ENCODE data around the gene GALNT11. TPM values are rescaled to one million over a fixed set of nuclear protein-coding genes. Genes with fewer than 3 reads are reported as not detected.

The GALNT11 gene
- polyA plus RNA-seq, 3 donors, result 17.7 to 25.9 (median 20.6) TPM

DNA sequence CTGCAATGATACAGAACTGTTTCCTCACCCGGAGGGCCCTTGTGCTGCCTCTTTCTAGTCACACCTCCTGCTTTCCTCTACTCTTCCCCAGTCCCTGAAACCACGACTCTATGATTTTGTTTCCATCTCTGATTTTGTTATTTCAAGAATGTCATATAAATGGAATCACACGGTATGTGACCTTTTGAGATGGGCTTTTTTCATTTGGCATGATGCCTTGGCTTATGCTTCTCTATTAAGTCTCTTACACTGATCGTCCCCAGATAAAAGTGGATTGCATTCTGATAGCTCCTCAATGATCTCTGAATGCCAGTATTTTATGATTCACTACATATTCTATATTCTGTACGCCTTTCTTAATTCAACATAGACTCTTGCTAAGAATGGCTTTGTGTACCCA is 78.2 kb downstream of the GALNT11 start:
- no peaks in the 10 kb centered on the region for H3K79me2 ChIP-seq (ENCODE audit: insufficient read depth, low read length)
- H3K4me1 ChIP-seq (ENCODE audit: control insufficient read depth in 1 of 2, insufficient read depth in 2 of 2, low read length in 2 of 2), result no peaks in the 10 kb centered on the region
- no peaks in the 10 kb centered on the region for H3K27me3 ChIP-seq (ENCODE audit: control insufficient read depth in 2 of 2, insufficient read depth in 2 of 2, low read length in 2 of 2)
- no peak overlapping the region for H3K27ac ChIP-seq (ENCODE audit: low read depth in 1 of 2, low read length in 2 of 2)
- intact Hi-C loops (cut with micrococcal nuclease), result no loop called here
- H3K9ac ChIP-seq (ENCODE audit: insufficient read depth, low read length, poor library complexity, severe bottlenecking), result no peak overlapping the region
- no peaks in the 10 kb centered on the region for H3K4me1 Mint-ChIP-seq
- no peak overlapping the region for H3K4me2 ChIP-seq (replicated peaks; ENCODE audit: extremely low read depth, low read length, poor library complexity, severe bottlenecking)
- H3K27ac Mint-ChIP-seq, result no peak overlapping the region
- H2AFZ ChIP-seq (ENCODE audit: insufficient read depth, low read depth, low read length, poor library complexity, severe bottlenecking), result no peak overlapping the region
- no peaks in the 10 kb centered on the region for H3K9me3 ChIP-seq (replicated peaks in 1 of 2; ENCODE audit: control insufficient read depth in 1 of 2, insufficient read depth in 1 of 2, low read length in 2 of 2)
- H3K4me3 Mint-ChIP-seq, result no peak overlapping the region
- no peaks in the 10 kb centered on the region for H3K27me3 Mint-ChIP-seq (ENCODE audit: low read depth in 3 of 3)
- TF ChIP-seq, protein P1, sequence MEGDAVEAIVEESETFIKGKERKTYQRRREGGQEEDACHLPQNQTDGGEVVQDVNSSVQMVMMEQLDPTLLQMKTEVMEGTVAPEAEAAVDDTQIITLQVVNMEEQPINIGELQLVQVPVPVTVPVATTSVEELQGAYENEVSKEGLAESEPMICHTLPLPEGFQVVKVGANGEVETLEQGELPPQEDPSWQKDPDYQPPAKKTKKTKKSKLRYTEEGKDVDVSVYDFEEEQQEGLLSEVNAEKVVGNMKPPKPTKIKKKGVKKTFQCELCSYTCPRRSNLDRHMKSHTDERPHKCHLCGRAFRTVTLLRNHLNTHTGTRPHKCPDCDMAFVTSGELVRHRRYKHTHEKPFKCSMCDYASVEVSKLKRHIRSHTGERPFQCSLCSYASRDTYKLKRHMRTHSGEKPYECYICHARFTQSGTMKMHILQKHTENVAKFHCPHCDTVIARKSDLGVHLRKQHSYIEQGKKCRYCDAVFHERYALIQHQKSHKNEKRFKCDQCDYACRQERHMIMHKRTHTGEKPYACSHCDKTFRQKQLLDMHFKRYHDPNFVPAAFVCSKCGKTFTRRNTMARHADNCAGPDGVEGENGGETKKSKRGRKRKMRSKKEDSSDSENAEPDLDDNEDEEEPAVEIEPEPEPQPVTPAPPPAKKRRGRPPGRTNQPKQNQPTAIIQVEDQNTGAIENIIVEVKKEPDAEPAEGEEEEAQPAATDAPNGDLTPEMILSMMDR (IDR thresholded peaks at IDR 0.05), result no peak
- 100% methylated on average over 2 of the region's 5 CpGs for WGBS (ENCODE audit: insufficient coverage)
- no peaks in the 10 kb centered on the region for H3K9me3 Mint-ChIP-seq
- DNase-seq, result no peak
- peaks cover 20 to 50% of the 10 kb centered on the region in 2 donors for H3K36me3 ChIP-seq (replicated peaks in 1 of 2; ENCODE audit: control insufficient read depth in 1 of 2, insufficient read depth in 2 of 2, low read length in 2 of 2)
- no peaks in the 10 kb centered on the region for H4K20me1 ChIP-seq (ENCODE audit: insufficient read depth, low read length)
- no peak overlapping the region for H3K4me3 ChIP-seq (replicated peaks in 1 of 3; ENCODE audit: low read depth in 2 of 3, low read length in 3 of 3)
- H3K36me3 Mint-ChIP-seq, result peaks cover 38 to 62% of the 10 kb centered on the region in 2 donors

DNA sequence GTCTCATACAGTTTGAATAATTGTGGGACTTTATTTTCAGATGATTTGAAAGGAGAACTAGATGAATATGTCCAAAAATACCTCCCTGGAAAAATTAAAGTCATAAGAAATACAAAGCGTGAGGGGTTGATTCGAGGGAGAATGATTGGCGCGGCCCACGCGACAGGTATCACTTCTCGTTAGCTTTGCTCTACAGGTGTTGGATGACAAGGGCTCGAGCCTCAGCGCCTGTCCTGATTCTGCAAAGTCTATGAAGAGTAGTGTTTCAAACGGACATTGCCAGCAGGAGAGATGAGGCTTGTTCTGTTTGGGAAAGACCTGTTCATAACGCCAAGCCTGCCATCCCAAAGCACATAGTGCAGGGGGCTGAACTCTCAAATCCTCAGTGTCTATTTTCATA is 79.7 kb downstream of the GALNT11 start:
- H3K4me3 ChIP-seq (replicated peaks in 1 of 3; ENCODE audit: low read depth in 2 of 3, low read length in 3 of 3), result no peak overlapping the region
- no peaks in the 10 kb centered on the region for H3K27me3 Mint-ChIP-seq (ENCODE audit: low read depth in 3 of 3)
- H3K9me3 Mint-ChIP-seq, result no peaks in the 10 kb centered on the region
- H3K4me3 Mint-ChIP-seq, result no peak overlapping the region
- H3K79me2 ChIP-seq (ENCODE audit: insufficient read depth, low read length), result no peaks in the 10 kb centered on the region
- no peak overlapping the region for H3K4me2 ChIP-seq (replicated peaks; ENCODE audit: extremely low read depth, low read length, poor library complexity, severe bottlenecking)
- H3K27me3 ChIP-seq (ENCODE audit: control insufficient read depth in 2 of 2, insufficient read depth in 2 of 2, low read length in 2 of 2), result no peaks in the 10 kb centered on the region
- no peak overlapping the region for H3K27ac Mint-ChIP-seq
- no peak overlapping the region for H3K9ac ChIP-seq (ENCODE audit: insufficient read depth, low read length, poor library complexity, severe bottlenecking)
- no peaks in the 10 kb centered on the region for H3K9me3 ChIP-seq (replicated peaks in 1 of 2; ENCODE audit: control insufficient read depth in 1 of 2, insufficient read depth in 1 of 2, low read length in 2 of 2)
- H3K27ac ChIP-seq (ENCODE audit: low read depth in 1 of 2, low read length in 2 of 2), result no peak overlapping the region
- no peaks in the 10 kb centered on the region for H4K20me1 ChIP-seq (ENCODE audit: insufficient read depth, low read length)
- H3K4me1 Mint-ChIP-seq, result no peaks in the 10 kb centered on the region
- TF ChIP-seq, protein P1 (IDR thresholded peaks at IDR 0.05), result no peak
- H3K36me3 Mint-ChIP-seq, result peaks cover 38 to 66% of the 10 kb centered on the region in 2 donors
- H3K4me1 ChIP-seq (ENCODE audit: control insufficient read depth in 1 of 2, insufficient read depth in 2 of 2, low read length in 2 of 2), result no peaks in the 10 kb centered on the region
- DNase-seq, result no peak
- intact Hi-C loops (cut with micrococcal nuclease), result no loop called here
- H3K36me3 ChIP-seq (replicated peaks in 1 of 2; ENCODE audit: control insufficient read depth in 1 of 2, insufficient read depth in 2 of 2, low read length in 2 of 2), result peaks cover 20 to 56% of the 10 kb centered on the region in 2 donors
- H2AFZ ChIP-seq (ENCODE audit: insufficient read depth, low read depth, low read length, poor library complexity, severe bottlenecking), result no peak overlapping the region
- 96% methylated on average over 7 of the region's 11 CpGs for WGBS (ENCODE audit: insufficient coverage)

All from CD14-positive monocyte (primary cell).